ENCODE results near the gene WSB1.

DNA sequence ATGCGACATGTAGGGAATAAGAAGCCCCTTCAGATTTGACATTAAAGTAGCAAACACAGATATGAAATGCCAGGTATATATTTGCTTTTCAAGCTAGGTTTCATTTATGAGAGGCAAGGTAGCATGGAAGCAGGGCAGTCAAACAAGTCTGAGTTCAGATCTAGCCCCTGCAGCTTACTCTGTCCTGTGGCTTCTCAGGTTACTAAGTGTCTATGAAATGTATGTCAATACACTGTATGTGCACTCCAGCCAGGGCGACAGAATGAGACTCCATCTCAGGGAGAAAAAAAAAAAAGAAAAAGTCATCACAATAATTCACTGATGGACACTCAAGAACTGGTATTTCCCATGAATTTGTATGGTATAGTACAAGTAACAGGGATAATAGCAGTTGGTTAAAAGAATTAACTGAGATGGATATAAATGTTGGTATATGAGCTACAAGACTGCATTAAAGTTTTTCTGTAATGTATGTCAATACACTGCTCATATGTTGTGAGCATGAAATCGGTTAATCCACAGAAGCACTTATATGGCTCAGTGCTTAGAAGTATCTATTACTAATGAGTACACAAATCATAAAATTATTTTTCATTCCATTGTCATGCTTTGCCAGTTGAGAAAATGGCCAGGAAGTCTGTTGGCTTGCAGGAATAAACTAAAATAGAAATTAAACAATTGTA lies 2.9 kb upstream of the WSB1 start:
- TF ChIP-seq, protein P1, sequence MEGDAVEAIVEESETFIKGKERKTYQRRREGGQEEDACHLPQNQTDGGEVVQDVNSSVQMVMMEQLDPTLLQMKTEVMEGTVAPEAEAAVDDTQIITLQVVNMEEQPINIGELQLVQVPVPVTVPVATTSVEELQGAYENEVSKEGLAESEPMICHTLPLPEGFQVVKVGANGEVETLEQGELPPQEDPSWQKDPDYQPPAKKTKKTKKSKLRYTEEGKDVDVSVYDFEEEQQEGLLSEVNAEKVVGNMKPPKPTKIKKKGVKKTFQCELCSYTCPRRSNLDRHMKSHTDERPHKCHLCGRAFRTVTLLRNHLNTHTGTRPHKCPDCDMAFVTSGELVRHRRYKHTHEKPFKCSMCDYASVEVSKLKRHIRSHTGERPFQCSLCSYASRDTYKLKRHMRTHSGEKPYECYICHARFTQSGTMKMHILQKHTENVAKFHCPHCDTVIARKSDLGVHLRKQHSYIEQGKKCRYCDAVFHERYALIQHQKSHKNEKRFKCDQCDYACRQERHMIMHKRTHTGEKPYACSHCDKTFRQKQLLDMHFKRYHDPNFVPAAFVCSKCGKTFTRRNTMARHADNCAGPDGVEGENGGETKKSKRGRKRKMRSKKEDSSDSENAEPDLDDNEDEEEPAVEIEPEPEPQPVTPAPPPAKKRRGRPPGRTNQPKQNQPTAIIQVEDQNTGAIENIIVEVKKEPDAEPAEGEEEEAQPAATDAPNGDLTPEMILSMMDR (IDR thresholded peaks at IDR 0.05; ENCODE audit: insufficient read depth, low read length) = no peak
- TF ChIP-seq, protein P2, sequence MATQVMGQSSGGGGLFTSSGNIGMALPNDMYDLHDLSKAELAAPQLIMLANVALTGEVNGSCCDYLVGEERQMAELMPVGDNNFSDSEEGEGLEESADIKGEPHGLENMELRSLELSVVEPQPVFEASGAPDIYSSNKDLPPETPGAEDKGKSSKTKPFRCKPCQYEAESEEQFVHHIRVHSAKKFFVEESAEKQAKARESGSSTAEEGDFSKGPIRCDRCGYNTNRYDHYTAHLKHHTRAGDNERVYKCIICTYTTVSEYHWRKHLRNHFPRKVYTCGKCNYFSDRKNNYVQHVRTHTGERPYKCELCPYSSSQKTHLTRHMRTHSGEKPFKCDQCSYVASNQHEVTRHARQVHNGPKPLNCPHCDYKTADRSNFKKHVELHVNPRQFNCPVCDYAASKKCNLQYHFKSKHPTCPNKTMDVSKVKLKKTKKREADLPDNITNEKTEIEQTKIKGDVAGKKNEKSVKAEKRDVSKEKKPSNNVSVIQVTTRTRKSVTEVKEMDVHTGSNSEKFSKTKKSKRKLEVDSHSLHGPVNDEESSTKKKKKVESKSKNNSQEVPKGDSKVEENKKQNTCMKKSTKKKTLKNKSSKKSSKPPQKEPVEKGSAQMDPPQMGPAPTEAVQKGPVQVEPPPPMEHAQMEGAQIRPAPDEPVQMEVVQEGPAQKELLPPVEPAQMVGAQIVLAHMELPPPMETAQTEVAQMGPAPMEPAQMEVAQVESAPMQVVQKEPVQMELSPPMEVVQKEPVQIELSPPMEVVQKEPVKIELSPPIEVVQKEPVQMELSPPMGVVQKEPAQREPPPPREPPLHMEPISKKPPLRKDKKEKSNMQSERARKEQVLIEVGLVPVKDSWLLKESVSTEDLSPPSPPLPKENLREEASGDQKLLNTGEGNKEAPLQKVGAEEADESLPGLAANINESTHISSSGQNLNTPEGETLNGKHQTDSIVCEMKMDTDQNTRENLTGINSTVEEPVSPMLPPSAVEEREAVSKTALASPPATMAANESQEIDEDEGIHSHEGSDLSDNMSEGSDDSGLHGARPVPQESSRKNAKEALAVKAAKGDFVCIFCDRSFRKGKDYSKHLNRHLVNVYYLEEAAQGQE (IDR thresholded peaks at IDR 0.05; ENCODE audit: insufficient replicate concordance, low read depth) = no peak
